Measurements from ENCODE around the gene FAM24B.
"Not testable (repeated sequence)": the region's sequence is repeated elsewhere in the genome, so short reads cannot be mapped to it uniquely, and the experiment has no call there.

GRCh38 chr10:122868768-122869167 is 10.6 kb downstream of the FAM24B start:
- TF ChIP-seq, protein P1, sequence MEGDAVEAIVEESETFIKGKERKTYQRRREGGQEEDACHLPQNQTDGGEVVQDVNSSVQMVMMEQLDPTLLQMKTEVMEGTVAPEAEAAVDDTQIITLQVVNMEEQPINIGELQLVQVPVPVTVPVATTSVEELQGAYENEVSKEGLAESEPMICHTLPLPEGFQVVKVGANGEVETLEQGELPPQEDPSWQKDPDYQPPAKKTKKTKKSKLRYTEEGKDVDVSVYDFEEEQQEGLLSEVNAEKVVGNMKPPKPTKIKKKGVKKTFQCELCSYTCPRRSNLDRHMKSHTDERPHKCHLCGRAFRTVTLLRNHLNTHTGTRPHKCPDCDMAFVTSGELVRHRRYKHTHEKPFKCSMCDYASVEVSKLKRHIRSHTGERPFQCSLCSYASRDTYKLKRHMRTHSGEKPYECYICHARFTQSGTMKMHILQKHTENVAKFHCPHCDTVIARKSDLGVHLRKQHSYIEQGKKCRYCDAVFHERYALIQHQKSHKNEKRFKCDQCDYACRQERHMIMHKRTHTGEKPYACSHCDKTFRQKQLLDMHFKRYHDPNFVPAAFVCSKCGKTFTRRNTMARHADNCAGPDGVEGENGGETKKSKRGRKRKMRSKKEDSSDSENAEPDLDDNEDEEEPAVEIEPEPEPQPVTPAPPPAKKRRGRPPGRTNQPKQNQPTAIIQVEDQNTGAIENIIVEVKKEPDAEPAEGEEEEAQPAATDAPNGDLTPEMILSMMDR (IDR thresholded peaks at IDR 0.05; ENCODE audit: extremely low read depth in 1 of 2, insufficient read depth in 1 of 2, low read depth in 1 of 2, low read length in 2 of 2), result not testable (repeated sequence)
- TF ChIP-seq JUN (IDR thresholded peaks at IDR 0.05; ENCODE audit: borderline replicate concordance, insufficient read depth, insufficient read length, low read depth); POLR2A (IDR thresholded peaks at IDR 0.05; ENCODE audit: low read depth, low read length); MAX (IDR thresholded peaks at IDR 0.05; ENCODE audit: insufficient read depth, insufficient read length); EZH2 (IDR thresholded peaks at IDR 0.05; ENCODE audit: borderline replicate concordance, low read depth, low read length, severe bottlenecking): not testable (repeated sequence)
